Activated CD4-positive, alpha-beta T cell treated with anti-CD3 and anti-CD28 coated beads, Interleukin-2, amount 50 U/mL, for 4 hours (primary cell): Measurements from ENCODE around the gene IFFO2.

Experiments
- DNase-seq, 2 experiments: peaks; one replicate each; pipeline ENCODE4 v3.0.0-alpha.2; 2020

The IFFO2 gene

DNA sequence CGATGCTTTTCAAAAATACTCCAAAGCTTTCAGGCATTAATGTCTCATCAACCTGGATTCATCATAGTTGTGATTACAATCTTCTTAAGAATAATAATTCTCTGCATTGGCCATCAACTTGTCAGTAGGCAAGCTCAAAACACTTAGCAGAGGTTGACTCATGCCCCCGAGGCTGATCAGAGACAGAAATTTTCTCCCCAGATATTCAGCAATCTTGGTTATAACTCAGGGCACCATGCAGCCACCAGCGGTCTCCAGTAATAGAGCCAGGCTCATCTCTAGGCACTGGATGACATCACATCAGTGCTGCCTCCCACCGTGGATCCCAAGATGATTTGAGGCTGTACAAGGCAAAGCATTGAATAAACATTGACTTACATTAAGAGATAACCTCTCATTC lies 14.3 kb upstream of the IFFO2 start:
- no peak for DNase-seq

DNA sequence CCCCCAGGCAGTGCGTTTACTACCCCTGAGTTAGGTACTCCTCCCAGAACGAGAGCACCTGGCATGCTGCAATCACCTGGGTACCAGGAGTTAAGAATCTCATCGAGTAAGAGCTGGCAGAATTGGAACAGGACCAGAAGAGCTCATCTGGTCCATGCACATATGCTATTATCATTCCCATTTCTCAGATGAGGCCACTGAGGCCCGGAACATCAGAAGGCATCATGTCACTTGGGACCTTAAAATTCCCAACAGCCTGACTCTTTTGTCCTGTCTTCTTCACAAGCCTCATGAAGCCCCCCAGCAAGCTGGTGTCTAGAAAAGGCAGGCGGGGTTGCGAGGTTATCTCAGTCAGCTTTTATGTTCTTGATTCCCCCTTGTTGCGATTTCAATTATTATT lies 13.9 kb upstream of the IFFO2 start:
- DNase-seq, result no peak

DNA sequence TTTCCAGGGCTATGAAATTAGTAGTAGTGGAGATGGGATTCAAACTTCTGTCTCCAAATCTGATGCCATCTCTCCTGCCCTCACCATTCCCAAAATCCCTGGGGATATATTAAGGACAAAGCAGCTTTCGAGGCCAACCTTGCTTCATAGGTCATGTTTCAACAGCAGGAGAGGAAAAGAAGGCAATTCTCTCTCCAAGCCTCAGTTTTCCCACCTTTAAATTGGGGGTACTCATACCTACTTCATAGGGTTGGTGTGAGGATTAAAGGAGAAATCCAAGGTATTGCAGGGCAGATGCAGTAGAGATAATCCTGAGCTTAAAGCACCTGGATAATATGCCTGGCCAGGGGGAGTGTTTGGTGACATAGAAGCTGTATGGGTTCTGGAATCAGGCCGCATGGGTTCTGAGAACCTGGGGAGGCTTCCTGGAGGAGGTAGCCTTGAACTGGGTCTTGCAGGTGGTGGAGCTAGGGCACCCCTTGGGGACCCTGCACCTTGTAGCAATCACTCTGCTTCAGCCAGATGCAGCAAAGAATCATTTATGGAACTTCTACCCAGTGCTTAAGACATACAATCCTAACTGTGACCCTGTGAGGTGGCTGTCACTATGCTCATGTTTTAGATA lies 10.7 kb upstream of the IFFO2 start:
- no peak for DNase-seq

DNA sequence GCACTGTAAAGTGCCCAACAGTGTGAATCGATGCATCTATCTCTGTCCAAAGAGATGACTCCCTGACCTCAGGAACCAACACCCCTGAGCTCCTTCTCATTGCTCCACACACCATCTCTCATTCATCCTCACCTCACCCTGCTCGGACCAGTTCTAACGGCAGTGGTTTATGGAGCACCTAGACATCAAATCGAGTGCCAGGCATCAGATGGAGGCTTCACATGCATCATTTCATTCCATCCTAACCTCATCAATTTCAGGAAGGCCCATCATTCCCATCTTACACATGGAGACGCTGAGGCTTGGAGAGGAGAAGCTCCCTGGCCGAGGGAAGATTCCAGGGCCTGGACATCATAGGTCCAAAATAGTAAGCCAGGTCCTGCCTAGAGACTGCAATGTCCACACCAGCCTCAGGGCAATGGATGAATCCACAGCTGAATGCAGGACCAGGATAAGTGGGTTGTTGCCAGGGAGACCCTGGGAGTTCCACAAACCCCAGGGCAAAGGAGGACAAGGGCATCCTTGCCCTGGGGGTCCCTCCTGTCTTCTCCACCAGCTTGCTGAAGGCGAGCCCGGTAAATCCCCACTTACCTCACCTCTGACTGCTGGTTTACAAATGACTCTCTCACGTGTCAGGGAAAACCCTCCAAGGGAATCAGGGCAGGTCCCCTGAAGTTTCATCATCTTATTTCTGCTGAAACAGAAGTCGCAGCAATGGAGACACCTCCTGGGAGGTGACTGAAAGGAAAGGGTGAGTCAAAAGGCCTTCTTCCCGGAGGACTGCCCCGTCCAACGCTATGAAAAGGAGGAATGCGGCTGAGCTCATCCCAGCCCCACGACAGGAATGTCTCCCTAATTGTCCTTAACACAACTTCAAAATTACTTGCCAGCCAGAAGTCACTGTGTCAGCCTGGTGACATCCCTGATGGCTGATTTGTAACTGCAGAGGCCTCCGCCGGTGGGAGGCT lies 9.0 kb upstream of the IFFO2 start:
- DNase-seq, result no peak

DNA sequence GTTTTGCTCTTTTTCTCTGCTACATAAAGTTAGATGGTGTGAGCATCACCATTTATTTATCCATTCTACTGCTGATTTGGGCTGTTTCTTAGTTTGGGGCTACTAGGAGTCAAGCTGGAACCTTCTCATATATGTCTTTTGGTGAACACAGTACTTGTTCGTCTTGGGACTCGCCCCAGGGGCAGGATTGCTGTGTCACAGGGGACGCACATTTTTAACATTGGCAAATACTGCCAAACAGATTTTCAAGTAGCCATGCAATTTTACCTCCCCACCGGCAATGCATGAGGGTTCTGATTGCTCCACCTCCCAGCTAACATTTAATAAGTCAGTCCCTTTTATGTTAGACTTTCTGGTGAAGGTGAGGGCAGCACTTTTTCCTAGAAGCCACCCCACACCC lies 7.5 kb upstream of the IFFO2 start:
- no peak for DNase-seq

DNA sequence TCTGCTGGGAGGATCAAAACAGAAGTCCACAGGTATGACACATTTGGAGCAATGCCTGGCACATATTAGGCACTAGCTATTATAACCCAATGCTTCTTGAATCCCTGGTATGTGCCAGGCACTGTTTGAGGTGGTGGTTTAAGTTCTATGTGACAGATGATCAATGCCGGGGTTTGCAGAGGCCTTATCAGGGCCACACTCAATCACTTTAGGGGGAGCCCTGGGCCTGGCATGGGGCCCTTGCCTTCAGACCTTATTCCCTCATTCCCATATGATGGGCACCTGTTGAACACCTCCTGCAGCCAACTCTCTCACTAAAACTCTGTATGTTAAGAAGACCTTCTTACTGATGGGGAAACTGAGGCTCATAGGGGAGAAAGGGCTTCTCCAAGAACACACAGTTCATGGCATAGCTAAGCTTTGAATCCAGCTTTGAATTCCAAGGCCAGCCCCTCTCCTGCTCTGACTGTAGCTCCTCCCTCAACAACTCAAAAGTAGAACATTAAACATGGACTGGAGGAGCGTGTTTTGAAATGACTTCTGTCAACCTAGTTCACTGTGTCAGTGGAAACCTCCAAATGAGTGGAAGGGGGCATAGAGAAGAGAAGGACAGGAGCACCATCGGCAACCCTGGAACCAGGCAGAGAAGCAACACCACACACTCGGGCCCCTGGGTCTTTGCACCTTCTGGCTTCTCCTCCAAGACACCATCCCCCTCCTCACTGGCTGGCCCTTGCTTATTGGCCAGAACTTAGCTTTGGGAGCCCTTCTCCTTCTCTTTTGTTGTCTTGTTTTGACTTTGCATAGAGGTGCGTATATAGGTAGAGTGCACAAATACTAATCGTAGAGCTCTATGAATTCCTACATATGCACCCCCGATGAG lies 6.6 kb upstream of the IFFO2 start:
- no peak for DNase-seq

DNA sequence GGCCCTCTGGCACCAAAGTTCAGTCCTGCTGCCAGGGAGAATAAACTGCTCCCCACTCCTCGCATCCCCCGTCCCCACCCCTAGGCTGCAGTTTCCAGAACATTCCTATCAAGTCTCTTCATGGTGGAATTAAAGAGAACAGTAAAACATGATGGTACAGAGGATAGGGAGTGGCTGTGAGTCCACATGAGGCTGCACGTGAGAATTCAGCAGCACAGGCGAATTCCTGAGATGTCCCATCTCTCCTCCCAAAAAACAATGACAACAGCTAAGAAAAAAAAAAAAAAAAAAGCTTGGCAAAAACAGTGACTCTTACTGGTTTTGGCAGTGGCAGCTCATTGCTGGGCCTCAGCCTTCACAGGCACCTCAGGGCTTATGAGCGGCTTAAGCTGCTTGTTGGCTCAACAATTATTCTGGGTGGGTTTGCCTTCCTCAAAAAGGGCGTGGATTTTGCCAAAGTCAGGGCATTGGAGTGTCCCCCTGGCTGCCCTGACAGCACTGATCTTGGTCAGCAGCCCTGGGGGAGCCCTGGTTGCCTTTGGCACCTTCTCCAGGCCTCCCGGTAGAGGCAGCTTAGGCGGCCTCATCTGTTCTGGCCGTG lies 5.7 kb upstream of the IFFO2 start:
- DNase-seq, result no peak

DNA sequence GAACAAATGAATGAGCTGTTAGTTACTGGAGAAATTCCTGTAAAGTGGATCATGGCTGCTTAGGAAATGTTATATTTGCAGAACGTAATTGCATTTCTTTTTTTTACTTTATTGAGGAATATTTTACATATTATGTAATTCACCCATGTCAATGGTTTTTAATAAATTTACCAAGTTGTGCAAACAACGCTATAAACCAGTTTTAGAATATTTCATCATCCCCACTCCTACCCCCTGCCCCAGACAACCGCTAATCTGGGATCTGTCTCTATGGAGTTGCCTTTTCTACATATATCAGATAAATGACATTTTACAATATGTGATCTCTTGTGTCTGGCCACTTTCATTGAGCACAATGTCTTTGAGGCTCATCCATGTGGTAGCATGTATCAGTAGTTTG lies 4.3 kb upstream of the IFFO2 start:
- DNase-seq, result no peak

DNA sequence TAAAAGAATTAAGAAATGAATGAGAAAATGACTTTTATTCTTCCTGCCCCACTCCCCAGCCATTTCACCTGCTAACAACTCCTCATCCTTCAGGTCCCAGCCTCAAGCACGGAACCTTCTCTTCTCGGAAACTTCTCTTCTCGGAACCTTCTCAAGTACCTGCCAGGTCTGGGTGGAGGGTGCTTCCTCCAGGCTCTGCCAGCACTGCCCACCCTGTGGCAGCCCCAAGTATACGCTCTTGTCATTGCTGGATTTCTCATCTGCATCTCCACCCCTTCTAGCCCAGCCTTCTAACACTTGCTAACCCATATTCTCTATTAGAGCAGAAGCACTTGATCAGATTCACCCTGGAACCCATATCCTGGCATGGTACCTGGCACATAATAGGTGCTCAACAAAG lies 3.9 kb upstream of the IFFO2 start:
- DNase-seq, result no peak

DNA sequence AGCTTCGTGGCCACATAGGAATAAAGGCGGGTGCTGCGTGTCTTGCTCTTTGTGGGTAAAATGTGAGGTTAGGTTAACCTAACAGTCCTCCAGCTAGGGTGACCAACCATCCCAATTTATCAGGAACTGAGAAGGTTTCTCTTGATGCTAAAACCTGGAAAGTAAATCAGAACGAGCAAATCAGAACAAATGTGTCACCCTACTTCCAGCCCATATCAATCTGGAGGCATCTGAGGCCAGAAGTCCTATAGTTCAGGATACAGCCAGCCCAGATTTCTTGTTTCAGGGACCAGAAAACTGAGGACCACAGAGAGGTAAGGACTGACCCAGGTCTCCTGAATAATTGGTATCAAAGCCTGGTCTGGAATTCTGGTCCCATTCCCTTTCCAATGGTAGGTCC lies 3.1 kb upstream of the IFFO2 start:
- no peak for DNase-seq

DNA sequence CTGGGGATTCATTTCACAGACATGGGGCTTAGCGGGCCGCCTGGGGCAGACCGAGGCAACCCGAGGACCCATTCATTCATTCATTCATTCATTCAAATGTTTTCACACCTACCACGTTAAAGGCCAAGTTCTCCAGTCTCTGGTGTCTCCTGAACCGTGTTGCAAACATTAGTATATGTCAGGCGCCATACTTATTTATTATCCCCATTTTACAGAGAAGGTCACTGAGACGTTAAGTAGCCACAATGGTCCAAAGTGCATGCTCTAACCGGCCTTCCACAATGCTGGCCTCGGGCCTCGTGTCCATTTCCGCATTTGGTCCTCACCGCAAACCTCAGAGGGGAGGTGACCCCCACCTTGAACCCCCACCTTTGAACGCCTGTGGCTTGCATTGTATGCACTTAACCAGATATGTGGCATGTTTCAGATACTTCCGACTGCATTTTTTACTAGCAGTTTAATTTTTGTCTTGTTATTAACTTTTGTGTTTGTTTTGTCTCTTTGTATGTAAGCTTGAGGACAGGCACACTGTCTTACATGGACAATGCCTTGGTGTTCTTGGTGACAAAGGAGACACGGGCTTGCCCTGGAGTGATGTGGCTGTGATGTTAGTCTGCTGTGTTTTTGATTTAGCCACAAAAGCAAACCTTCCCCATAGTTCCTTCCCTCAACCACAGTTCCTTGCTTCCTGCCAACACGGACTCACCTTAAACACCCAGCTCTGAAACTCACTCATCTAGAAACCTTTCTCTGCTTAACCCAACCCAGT lies 1.2 kb upstream of the IFFO2 start:
- no peak for DNase-seq

DNA sequence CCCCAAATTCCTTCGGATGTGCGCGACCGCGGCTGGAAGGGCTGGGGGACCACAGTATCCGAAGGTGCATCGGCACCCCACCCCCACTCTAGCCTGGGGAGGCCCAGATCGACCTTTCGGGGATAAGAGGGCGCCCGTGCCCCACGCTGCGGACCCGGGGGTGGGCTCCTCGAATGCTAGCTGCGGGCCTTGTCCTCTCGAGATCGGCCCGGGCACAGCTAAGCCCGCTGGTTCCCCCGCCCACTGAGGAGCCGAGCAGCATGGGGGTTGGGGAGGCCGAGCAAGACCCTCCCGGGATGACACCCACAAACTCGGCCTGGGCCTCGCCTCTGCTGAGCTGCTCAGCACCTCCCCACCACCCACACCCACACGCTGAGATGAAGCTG lies 653 bp upstream of the IFFO2 start:
- DNase-seq, result no peak

DNA sequence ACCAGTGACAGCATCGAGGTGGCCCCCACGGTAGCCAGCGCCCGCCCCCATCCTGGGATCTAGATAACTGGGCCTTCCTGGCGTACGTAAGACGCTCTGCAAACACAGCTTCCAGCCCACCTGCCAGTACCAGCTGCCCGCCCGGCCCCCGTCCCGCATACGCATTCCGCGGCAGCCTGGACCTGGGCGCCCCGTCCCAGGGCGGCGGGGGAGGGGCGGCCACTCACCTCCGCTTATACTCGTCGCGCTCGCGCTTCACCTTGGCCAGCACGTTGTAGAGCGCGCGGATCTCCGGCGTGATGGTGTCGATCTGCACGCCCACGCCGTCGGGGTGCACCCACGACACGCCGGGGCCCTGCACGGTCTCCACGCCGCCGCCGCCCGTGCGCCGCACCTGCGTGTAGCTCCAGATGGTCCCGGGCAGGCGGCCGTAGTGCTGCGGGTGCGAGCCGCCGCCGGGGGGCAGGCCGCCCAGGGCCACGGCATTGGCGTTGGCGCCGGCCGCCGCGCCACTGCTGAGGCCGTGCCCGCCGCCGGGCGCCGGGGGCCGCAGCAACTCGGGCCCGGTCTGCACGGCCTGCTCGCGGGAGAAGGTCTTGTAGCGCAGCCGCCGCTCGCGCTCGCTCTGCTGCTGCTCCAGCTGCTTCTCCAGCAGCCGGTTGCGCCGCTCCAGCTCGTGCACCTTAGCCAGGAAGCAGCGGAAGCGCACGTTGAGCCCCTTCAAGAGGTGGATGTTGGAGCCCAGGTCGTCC lies 859 bp downstream of the IFFO2 start:
- DNase-seq, result peak; percentile 62 to 67

DNA sequence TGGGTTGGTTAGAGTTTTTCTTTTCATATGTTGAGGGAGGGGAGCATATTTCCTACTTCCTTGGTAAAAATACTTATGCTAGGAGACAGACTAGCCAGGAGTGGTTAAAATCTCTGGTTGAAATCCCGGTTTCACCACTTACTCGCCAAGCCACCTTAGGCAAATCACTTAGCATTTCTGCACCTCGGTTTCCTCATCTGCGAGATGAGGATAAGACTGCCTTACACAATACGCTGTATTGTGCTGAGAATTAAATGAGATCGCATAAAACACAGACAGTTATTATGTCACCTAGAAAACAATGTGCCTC lies 1.4 kb downstream of the IFFO2 start:
- DNase-seq, result no peak

DNA sequence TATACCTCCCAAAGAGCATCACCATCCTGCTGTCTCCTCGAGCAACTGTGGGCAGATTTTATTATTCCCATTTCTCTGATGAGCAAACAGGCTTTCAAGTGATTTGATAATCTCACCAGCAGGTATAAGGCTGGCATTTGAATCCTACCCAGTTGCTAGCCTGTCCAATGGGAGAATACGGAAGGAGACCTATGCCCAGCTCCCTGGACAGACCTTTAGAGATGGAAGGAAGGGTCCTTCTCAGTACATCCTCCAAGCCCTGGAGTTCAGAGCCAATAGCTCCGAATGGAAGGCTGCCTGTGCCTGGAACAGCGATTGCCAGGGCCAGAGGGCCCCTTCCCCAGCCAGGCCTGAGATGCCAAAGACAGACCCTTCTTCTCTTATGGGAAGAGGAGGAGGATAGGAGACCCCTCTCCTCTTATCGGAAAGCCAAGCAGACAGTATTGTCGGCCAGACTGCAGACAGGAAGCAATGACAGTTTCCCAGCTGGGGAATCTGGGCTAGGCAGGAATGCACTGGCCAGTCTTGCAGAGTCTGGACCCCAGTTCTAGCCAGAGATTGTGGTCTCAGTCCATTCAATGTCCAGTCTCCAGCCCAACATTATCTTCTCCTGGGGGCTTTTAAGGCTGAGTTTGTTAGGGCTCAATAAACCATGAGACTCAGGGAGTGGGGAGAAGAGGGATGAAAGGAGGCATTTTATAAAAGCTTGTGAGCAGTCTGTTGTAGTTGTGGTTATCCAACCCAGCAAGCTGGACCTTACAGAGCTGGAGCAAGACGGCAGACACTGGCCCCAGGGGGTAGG lies 2.0 kb downstream of the IFFO2 start:
- no peak for DNase-seq

DNA sequence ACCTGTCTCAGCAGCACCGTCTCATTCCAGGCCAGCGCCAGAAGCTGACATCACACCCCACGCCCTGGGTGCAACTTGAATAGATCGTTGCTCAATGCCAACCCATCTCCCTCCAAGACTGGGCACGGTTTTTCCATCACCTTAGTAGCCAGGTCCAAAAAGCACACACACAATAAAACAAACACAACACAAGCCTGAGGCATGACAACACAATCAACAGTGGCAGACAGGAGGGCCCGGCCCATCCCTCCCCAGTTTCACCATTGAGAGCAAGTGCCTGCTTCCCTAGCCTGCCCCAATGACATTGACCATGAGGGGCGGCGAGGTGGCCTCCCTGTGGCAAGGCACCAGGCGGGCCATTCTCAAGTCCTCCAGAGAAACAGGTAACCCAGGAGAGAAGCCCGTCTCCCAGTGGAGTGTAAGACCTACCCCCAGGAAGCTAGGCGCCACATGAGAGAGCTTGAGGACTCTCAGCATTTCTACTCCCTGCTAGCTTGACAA lies 2.7 kb downstream of the IFFO2 start:
- DNase-seq, result no peak

DNA sequence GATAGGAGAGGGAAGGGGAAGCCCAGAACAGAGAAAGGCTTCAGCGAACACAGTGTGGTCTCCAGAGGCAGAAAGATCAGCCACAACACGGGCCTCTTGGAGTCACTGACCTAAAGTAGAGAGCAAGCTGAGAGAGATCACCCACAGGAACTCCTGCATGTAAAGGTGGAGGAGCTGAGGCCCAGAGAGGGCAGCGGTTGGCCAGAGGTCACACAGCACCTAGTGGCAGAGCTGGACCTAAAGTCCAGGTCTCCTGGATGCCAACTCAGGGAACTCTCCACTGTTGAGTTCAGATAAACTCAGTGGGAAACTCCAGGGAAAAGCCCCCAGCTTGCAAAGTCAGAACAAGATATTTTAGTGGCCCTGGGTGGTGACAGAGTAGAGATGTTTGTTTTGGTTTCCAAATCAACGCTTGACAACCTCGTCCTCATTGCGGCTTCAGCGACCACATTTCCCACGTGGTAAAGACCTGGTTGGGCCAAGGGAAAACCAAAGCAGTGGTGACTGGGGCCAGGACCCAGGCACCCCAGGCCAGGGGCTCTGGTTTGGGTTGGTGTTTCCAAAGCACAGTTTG lies 4.6 kb downstream of the IFFO2 start:
- peak; percentile 49 to 54 for DNase-seq

DNA sequence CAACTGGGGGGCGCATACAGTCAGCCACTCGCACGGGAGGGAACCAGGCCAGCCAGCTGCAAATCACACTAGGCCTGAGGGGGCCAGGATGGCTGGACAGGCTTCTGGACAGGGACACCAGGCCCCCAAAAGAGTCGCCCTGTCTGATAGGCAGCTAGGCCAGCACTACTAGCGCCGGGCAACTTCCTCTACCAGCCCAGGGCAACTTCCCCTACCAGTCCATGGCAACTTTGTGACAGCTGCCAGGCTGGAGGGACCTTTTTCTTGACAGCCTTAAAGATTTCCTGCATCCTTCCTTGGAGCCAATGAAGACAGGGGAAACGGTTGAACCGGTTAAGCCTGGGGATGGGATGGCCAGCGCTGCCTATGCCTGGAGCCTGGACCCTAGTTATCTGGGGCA lies 5.1 kb downstream of the IFFO2 start:
- DNase-seq, result no peak

DNA sequence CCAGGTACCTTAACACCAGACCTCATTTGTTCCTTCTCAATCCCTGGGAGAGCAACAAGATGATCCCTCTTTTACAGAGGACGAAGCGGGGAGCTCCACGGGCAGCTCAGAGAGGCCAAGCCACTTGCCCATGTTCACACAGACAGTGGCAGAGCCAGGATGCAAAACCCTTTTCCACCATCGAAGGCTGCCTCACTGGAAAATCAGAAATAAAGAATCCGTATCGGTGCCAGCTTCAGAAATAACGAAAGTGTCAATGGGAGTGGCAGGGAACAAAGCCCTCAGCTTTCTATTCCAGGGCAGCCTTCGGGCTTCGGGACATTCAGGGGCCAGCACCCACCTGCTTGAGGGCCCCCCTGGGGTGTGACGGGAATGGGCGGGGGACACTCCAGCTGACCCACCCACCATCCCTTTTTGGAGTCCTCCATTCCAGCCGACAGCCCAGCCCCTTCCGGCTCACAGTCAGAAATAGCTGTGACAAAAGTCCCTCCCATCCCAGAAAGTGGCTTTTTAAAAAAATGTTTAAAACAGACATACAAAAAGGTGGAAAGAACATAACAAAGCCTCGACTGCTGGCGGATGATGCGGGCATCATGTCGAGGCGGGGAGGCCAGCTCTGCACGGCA lies 6.0 kb downstream of the IFFO2 start:
- DNase-seq, result no peak
